Fibroblast of skin of right biceps (primary cell): ENCODE results near the gene SHE.
"Not testable (repeated sequence)": the region's sequence is repeated elsewhere in the genome, so short reads cannot be mapped to it uniquely, and the experiment has no call there.

Experiments
- DNase-seq: peaks from one replicate; pipeline ENCODE4 v3.0.0-alpha.2; 2013

Gene SHE

DNA sequence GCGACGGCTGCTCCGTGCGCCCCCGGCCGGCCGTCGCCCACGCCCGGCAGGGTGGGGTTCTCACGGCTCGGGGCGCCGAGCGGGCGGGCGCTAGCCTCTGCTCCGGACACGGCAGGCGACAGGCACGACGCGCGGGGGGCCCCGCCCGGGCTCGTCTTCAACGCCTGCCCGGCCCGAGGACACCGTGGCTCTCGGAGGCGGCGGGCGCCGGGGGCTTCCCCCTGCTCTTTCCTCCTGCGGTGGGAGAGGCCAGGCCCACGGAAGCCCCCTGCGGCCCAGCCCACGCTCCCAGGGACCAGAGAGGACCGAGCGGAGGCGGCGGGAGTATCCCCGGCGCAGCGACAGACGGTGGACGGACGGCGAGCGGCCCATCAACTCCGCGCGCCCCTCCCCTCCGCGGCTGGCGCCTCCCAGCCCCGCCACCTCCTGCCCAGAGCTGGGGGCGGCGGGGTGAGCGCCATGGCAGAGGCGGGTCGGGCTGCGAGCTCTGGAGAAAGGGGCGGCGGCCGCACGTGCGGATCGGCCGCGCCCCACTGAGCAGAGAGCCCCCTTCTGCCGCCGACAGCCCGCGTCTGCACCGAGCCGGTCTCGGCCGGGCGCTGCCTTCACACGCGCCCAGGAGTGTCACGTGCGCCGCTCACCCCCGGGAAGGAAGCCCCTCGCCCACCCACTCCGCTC, at the start of gene SHE, which contains the start of gene TDRD10:
Gene SHE (minus strand): TSS at position 347 of the 678 bp plus-strand sequence. CDS start 386 bp downstream, outside the sequence.
Gene TDRD10 (plus strand): TSS at position 154 of the 678 bp plus-strand sequence. CDS start 4,685 bp downstream, outside the sequence.
- DNase-seq: no peak

DNA sequence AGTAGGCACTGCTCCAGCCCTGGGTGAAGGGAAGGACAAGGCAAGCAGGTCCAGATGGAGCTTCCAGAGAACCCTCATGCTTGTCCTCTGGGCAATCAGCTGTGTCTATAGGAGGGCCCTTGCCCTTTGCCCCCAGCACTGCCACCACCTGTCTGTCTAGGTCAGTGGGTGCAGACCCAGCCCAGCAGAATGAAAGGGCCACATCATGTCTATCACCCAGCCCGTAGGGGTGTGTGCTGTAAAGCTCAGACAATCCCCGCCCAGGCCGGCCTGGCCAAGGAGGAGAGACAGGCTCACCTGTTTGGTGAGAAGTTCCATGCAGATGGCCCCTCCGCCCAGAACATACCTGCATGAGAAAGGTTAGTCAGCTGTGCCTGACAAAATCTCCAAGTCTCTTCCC, 49.3 kb upstream of the SHE start:
- no peak for DNase-seq

DNA sequence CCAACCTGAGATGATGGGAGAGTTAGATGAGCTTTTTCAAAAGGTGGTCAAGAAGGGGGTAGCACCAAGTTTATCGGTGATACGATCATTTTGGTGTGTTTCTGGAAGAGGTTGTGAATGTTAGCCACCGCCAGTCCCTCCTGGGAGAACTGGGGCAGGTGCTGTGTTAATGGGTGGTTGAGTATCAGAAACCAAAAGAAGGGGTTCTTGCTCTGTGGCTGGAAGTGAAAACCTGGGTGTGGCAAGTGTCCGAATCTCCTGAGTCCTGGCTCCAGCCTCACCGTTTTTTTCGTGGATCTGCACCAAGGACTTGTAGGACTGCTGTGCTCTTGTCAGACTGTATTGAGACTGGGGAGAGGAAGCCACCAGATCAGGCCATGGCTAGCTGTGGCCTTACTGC, 48.4 kb upstream of the SHE start:
- no peak for DNase-seq

DNA sequence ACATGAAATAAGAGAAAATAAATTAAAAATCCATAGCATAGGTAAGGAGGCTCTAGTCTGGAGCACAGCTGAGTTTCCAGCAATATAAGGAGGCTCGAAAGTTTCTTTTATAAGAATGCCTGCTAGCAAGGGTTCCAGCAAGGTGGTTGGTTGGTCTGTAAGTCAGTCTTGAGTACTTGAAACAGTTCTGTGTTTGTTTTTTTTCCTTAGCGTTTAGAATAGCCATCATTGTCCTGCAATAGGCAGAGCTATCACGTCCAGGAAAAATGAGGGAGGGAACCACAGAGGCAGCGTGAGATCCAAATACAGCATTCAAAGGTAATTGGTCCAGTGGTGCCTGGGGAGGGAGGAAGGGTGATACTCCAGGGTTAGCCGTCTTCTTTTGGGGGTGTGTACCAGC, 47.9 kb upstream of the SHE start:
- no peak for DNase-seq

DNA sequence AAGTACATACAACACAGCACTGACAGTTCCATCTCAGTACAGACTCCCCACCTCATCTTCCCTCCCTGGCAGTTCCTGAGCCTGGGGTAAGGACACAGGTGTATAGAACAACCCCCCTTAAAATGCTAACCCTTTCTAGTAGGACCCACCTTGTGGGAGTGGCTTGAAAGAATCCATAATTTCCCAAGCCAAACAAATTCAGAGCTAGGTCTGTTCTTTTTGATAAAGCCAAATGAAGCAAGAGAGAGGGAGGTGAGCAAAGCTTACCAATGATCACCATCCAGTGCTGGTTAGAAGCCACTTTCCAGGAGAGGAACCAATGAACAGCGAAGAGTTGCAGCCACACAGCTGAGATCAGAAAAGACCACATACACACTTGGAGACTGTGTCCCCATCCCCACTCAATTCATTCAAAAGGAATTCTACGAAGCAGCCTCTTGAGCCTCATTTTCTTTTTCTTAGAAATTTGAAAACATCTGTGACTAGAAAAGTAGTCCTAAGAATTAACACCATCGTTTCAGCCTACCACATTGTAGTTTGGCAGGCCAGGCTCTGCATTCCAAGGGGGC, 47.1 kb upstream of the SHE start:
- DNase-seq: no peak

DNA sequence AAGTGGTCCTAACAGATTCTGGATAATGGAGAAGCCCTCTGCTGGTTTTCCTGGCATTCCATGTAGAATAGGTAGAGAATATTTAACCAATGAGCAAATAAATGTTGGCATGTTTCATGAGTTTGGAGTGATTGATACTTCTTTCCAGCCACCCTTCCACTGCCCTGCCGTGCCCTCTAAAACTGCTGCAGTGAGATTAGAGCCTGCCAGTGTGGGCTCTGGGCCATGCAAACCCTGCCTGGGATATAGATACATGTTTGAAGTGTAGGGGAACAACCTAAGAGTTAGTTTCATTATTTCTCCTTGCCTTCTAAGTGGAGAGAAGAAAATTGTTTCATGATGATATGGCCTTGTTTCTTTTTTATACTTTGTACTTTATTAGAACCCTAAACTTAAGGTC, 45.8 kb upstream of the SHE start:
- no peak for DNase-seq

DNA sequence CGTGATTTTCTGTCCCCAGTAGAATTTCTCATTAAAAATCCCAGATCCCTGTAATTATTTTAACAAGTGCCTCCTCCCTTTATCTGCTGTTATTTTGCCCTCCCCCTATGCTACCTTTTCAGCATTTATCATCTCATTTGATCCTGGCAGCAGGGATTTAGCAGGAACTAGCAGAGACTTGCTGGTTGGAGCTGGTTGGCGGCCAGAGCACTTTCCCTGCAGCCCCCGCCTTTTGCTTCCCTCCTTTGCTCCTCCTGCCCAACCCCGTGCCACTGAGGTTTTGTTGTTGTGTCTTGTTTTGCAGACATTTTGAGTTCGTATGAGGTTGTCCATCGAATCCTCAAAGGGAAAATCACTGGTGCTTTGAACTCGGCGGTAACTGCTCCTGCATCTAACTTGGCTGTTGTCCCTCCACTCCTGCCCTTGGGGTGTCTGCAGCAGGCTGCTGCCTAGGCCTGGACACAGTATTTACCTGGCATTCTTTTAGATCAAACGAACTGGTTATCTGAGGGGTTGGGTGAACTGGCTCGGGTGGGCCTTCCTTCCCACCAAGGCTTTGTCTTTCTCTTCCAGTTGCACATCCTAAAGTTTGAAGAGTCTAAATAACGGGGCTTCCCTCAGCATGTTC, 45.0 kb upstream of the SHE start:
- no peak for DNase-seq

DNA sequence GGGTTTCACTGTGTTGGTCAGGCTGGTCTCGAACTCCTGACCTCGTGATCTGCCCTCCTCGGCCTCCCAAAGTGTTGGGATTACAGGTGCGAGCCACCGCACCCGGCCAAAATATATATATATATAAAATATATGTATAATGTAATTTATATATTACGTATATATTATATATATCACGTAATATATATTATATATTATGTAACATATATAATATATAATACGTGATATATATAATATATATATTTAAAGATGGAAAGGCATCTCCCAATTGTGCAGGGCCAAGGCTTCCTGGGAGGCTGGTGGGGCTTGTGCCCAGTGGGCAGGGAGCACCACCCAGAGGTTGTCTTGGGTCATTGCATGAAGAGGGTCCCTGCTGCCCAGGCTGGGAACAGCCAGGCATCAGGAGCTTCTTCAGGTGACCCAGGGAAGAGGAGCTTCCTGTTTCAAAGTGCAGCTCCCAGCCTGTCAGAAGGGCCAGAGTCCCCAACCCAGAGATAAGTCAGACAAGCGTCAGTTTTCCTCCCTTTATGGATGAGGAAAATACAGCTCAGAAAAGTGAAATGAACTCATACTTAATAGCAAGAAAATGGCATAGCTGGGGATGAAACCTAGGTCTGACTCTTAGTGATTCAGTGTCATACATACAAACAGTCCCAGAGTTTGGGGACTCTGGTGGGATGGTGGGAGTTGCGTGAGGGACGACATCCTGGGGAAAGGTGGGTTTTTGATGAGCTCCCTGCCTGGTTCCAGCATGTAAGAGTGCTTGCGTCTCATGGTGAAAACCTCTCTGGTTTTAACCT, 44.3 kb upstream of the SHE start:
- peak; percentile 49 for DNase-seq

DNA sequence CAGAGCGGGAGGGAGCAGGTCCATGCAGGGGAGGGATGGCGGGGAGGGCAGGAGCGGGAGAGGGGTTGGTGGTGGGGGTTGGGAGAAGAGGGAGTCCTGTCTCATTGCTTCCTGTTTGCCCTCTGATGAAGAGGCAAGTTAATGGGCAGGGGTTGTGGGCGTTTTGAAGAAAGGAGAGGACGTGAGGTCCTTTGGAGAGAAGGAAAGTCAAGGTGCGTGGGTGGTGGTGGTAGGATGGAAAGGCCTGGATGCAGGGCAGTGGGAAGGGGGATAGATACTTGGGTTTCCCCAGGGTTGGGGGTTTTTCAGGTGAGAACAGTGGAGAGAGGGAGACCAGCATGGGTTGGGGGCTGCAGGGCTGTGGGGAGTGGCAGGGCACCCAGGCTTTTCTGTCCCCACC, 39.0 kb upstream of the SHE start:
- DNase-seq: no peak

DNA sequence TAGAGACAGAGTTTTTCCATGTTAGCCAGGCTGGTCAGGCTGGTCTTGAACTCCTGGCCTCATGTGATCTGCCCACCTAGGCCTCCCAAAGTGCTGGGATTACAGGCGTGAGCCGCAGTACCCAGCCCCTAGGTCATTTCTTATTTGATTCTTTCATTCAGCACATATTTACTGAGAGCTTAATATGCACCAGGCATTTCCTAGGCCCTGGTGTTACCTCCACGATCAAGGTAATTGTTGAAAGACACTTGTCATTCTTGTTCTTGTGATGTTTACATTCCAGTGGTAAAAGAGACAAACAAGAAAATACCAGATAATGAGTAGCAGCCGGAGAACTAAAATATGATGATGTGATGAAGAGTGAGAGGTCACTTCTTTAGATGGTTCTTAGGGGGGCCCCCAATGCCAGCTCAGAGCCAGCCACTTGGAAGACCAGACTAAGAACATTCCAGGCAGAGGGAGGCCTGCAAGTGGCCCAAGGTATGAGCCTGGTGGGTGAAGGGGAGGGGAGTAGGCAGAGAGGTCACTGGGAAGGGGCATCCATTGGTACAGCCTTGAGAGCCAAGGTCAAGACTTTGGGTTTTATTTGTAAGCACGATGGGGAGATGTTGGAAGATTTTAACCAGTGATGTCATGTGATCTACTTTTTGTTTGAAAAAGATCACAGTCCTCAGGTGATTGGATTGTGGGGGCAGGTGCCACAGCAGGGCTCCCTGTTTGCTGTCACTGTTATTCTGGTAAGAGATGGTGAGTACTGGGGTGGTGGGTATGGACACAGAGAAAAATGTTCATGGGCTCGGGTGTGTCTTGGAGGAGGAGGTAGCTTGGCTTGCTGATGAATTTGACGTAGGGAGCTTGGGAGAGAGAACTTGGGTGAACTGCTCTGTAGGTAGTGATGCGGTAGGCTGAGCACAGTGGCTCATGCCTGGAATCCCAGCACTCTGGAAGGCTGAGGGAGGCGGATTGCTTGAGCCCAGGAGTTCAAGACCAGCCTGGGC, 37.6 kb upstream of the SHE start:
- DNase-seq: no peak

DNA sequence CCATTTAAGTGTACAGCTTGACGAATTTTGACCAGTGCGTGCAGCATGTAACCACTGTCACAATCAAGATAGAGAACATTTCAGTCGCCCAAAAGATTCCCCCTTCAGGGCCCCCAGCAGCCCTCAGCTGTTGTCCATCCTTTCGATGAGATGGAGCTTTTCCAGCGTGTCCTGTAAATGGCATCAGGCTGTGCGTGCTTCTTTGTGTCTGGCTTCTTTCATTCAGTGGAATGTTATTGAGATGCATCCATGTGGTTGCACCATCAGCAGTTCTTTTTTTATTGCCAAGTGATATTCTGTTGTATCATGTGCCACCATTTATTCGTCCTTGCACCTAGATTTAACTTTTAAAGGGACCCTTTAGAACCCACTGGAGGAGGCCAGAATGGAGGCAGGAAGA, 34.4 kb upstream of the SHE start:
- no peak for DNase-seq

DNA sequence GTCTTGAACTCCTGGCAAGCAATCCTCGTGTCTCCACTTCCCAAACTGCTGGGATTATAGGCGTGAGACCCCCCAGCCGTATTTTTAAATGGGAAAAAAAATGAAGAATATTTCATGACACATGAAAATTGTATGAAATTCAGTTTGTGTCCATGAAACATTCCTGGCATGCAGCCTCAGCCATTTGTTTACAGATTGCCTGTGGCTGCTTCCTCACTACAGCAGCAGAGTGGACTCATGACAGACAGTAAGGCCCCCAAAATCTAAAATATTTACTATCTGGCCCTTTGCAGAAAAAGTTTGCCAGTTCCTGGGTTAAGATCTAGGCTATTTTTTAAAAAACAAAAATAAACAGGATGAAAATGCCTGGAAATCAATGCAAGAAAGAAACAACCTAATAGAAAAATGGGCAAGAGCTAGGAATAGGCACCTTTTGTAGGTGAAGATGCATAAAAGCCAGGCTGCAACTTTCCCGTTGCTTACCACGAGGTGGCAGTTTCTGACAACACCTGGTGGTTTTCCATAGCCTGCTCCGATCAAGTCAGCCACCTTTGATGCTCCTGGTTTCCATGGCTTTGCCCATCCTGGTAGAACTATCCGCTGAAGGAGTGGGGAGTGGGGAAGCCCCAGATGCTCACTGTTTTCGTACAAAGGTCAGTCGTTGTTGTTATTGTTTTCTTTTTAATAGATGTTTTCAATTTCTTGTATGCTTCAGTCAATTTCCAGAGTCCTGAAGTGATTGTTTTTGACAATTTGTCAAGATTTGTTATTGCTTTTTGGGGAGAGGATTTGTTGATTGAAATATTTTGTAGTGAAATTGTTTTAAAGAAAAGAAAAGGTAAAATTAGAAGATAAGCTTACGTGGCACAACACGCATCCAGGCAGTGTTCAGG, 32.0 kb upstream of the SHE start:
- peak; percentile 8 for DNase-seq

DNA sequence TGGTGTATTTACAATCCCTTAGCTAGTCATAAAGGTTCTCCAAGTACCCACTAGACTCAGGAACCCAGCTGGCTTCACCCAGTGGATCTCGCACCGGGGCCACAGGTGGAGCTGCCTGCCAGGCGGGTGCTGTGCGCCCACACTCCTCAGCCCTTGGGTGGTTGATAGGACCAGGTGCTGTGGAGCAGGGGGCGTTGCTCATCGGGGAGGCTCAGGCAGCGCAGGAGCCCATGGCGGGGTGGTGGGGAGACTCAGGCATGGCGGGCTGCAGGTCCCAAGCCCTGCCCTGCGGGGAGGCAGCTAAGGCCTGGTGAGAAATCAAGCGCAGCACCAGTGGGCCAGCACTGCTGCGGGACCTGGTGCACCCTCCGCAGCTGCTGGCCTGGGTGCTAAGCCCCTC, 29.7 kb upstream of the SHE start:
- DNase-seq: not testable (repeated sequence)

DNA sequence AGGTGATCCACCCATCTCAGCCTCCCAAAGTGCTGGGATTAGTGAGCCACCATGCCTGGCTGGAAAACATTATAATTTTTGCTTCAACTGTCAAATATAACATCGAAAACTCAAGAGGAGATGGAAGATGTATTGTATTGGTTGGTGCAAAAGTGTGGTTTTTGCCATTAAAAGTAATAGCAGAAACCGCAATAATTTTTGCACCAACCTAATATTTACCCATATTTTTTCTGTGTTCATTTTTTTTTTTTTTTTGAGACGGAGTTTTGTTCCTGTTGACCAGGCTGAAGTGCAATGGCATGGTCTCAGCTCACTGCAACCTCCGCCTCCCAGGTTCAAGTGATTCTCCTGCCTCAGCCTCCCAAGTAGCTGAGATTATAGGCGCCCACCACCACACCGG, 27.1 kb upstream of the SHE start:
- no peak for DNase-seq

DNA sequence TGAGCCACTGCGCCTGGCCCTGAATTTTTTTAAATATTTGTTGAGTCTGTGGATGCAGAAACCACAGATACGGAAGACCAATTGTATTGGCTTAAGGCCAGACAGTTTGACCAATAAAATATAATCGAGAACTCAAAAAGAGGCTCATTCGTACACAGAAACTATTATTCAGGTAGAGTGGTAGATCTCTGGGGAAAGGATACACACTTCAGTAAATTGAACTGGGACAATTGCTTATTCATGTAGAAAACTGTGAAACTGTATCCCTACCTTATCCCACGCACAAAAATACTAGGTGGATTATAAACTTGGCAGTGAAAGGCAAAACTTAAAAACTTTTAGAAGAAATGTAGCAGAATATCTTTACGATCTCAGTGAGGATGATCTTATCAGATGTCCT, 25.0 kb upstream of the SHE start:
- no peak for DNase-seq

DNA sequence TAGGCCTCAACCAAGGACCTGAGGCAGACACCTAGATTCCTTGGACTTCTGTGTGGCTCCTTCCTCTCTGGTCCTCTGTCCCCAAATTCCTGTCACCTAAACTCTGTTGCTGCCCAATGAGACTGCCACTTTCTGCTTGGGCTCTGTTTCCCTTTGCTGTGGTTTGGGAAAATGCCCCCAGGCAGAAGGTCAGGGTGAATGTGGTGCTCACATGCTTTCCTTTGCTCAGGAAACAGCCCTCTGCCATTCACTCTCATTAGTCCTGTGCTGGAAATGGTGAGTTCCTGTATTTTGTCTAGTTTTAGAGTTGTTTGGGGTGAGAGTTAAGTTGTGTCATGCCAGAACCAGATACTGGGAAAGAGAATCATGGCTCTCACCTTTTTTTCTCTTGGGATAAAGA, 22.7 kb upstream of the SHE start:
- DNase-seq: no peak

DNA sequence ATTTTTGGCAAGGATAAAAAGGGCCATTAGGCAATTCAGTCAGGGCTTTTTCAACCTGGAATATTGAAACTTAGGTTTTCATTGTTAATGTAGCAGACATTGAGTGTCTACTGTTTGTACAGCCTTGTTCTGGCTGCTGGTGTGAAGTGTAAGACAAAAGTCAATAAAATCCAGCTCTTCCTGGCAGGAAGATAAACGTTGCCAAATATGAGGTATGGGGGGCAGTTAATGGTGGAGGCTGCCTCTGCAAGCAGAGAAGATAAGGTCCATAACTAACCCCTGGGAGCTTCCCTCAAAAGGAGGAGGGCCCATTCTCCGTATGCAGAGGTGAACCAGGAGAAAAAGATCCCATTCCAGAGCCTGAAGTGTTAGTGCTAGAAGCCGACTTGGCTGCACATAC, 19.5 kb upstream of the SHE start:
- no peak for DNase-seq

DNA sequence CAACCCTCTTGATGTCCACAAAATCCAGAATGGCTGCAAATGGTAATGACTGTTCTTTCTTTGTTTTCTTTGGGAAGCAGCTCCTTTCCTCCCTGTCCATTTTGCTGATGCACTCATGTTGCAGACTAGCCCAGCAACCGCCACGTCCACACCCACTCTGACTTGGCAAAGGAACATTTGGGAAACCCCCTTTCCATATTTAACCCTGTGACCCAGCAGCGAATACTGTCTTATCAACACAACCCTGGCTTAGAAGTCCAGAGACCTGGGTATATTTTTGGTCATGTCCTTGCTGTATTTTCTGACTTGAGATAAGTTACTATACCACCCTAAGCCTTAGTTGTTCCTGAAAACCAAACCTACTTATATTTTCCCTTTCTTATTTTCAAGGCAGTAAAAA, 18.1 kb upstream of the SHE start:
- DNase-seq: no peak

DNA sequence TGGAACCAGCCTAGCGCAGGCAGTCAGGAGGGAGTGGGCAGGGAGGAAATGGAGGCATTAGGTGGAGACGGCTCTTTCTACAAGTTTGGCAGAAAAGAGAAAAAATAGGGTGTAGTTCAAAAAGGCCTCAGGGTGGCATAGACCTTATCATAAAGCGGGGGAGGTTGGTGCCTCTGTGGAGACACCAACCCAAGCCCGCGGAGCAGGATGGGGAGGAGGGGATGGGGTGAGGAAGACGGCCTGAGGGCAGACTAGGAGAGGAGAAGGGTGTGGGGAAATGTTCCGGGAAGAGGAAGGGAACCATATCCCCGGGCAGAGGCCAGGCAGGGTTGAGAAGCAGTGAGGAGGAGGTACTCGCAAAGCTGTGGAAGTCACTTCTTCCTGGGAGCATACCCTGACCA, 17.4 kb upstream of the SHE start:
- DNase-seq: no peak

DNA sequence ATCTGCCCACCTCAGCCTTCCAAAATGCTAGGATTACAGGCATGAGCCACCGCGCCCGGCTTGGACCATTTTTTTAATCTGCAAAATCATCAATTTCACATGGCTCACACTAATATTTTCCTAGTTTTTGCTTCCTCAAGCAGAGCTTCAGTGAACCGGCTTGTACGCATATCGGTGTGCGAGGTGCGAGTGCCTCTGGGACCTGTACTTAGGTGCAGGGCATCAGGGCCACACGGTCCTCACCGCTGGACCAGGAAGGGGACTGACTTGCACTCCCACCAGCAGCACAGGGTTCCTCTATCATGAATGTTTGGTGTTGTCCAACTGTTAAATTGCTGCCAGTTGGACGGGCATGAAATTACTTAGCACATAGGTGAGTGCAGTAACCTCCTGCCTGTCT, 15.4 kb upstream of the SHE start:
- DNase-seq: no peak

DNA sequence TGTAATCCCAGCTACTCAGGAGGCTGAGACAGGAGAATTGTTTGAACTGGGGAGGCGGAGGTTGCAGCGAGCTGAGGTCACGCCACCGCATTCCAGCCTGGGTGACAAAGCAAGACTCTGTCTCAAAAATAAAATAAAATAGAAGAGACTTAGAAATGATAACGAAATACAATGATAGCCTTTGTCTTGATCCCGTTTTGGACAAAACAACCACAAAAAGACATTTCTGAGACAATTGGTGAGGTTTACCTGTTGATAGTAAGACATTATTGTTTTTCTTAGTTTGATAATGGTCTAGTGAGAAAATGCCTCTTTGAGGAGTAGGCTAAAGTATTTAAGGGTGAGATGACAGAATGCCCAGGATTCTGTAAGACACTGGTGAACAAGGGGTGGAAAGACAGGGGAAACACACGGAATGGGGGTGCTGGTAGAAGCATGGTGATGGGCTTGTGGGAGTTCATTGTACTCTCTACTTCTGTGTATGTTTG, 11.9 kb upstream of the SHE start:
- DNase-seq: no peak
